Lower lobe of right lung (tissue), 2 donors: ENCODE data around the gene C1orf21. TPM values are rescaled to one million over a fixed set of nuclear protein-coding genes. Genes with fewer than 3 reads are reported as not detected.
A peak's percentile ranks its signal among the peaks of the same experiment; 100 is the strongest.

ENCODE experiments used
- ATAC-seq, 2 donors: fragments of 200-7000 bp; cut with Tn5 transposase; one replicate each; pipeline ENCODE4 v1.9.1; 2020 to 2022; ENCODE audit warnings: mild to moderate bottlenecking in 2 of 2, moderate library complexity in 2 of 2
- DNase-seq: peaks from one replicate; pipeline ENCODE4 v3.0.0-alpha.2; 2020
- H3K27ac ChIP-seq: fragments of 200-600 bp; one replicate; pipeline ENCODE4 v1.8.0; 2022
- H3K27me3 ChIP-seq: fragments of 200-600 bp; one replicate; pipeline ENCODE4 v1.8.0; 2022; ENCODE audit warnings: low read depth
- H3K36me3 ChIP-seq: fragments of 200-600 bp; one replicate; pipeline ENCODE4 v1.8.0; 2022; ENCODE audit warnings: mild to moderate bottlenecking
- H3K4me1 ChIP-seq: fragments of 200-600 bp; one replicate; pipeline ENCODE4 v1.8.0; 2022
- H3K4me3 ChIP-seq: fragments of 200-600 bp; one replicate; pipeline ENCODE4 v1.8.0; 2022; ENCODE audit warnings: mild to moderate bottlenecking
- H3K9me3 ChIP-seq: fragments of 200-600 bp; one replicate; pipeline ENCODE4 v1.8.0; 2022
- intact Hi-C: fragments of 100-400 bp; cut with DNase I; formaldehyde crosslinking; loops from one replicate; pipeline ENCODE4 v1.11.0; 2022
- total RNA-seq: library from RNA; stranded (reverse); fragmentation: NEBNext Ultra II Directional; extraction: Animal tissue kit (Norgen Biotek cat#: 25700); gene quantifications from one replicate; pipeline ENCODE4 v1.2.1, GENCODE V29; 2021
- TF ChIP-seq, protein P1 (sequence below): fragments of 200-600 bp; IDR thresholded peaks from one replicate; pipeline ENCODE4 v1.8.0; 2022; ENCODE audit warnings: antibody characterized with exemption, mild to moderate bottlenecking
- donor health status: DM: no; HTN: yes; CAD: no; lungs with severe emphysema.

The C1orf21 gene
- total RNA-seq, 1 donor from 2014 or later, result 70.8 TPM

DNA sequence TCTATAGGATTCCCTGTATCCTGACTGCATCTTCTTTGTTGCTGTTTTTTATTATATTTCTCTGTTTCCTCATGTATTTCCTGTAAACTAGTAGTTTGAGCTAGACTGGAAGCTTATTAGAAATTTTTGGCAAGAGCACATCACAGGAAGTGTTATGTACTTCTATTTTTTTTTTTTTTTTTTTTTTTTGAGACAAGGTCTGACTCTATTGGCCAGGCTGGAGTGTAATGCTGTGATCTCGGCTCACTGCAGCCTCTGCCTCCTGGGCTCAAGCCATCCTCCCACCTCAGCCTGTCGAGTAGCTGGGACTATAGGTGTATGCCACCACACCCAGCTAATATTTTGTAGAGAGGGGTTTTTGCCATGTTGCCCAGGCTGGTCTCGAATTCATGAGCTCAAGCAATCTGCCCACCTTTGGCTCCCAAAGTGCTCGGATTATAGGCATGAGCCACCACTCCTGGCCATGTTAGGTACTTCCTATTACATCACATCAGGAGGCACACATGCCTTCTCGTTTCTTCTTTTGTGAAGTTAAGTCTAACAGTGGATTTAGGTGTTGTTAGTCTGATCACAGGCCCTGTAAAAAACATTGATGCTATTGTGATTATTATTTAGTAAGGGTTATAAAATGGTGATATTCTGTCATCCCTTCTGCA lies 12.5 kb downstream of the C1orf21 start:
- Histone ChIP-seq H3K4me1 (peaks cover 18% of the 10 kb centered on the region), H3K27me3 (no peaks in the 10 kb centered on the region), H3K4me3 (no peak overlapping the region), H3K27ac (peak overlapping the region; percentile 3), H3K9me3 (no peaks in the 10 kb centered on the region), H3K36me3 (no peaks in the 10 kb centered on the region)
- TF ChIP-seq, protein P1, sequence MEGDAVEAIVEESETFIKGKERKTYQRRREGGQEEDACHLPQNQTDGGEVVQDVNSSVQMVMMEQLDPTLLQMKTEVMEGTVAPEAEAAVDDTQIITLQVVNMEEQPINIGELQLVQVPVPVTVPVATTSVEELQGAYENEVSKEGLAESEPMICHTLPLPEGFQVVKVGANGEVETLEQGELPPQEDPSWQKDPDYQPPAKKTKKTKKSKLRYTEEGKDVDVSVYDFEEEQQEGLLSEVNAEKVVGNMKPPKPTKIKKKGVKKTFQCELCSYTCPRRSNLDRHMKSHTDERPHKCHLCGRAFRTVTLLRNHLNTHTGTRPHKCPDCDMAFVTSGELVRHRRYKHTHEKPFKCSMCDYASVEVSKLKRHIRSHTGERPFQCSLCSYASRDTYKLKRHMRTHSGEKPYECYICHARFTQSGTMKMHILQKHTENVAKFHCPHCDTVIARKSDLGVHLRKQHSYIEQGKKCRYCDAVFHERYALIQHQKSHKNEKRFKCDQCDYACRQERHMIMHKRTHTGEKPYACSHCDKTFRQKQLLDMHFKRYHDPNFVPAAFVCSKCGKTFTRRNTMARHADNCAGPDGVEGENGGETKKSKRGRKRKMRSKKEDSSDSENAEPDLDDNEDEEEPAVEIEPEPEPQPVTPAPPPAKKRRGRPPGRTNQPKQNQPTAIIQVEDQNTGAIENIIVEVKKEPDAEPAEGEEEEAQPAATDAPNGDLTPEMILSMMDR, result no peak
- intact Hi-C loops, result no loop called here
- ATAC-seq (peak; percentile 29 to 45), DNase-seq (no peak)

GRCh38 chr1:184403961-184404726 lies 17.3 kb downstream of the C1orf21 start:
- H3K4me3 ChIP-seq, result no peak overlapping the region
- H3K9me3 ChIP-seq, result no peaks in the 10 kb centered on the region
- DNase-seq (no peak), ATAC-seq (peak; percentile 81 to 85)
- peak overlapping the region; percentile 64 for H3K27ac ChIP-seq
- no peaks in the 10 kb centered on the region for H3K27me3 ChIP-seq
- TF ChIP-seq, protein P1, result no peak
- H3K36me3 ChIP-seq, result no peaks in the 10 kb centered on the region
- peaks cover 44% of the 10 kb centered on the region for H3K4me1 ChIP-seq
- intact Hi-C loops, result no loop called here

DNA sequence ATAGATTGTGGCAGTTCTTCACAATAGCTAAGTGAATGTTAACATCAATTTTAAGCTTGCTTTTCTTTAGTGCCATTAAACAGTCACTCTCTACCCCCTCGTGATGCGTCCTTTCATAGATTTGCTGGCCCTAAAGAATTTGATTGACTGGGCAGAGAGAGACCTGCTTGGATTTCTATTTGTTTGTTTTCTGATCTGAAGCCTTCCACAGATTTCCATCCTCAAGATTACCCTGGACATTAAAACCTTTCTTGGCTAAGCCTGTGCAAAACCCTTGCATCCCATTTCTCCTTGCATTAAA lies 17.8 kb downstream of the C1orf21 start:
- Histone ChIP-seq H3K36me3 (no peaks in the 10 kb centered on the region), H3K4me3 (no peak overlapping the region), H3K9me3 (no peaks in the 10 kb centered on the region), H3K27ac (peak overlapping the region; percentile 64), H3K27me3 (no peaks in the 10 kb centered on the region), H3K4me1 (peaks cover 46% of the 10 kb centered on the region)
- ATAC-seq (no peak), DNase-seq (no peak)
- intact Hi-C loops, result no loop called here
- TF ChIP-seq, protein P1, result no peak

GRCh38 chr1:184405094-184405800 lies 18.4 kb downstream of the C1orf21 start:
- Histone ChIP-seq H3K27me3 (no peaks in the 10 kb centered on the region), H3K9me3 (no peaks in the 10 kb centered on the region), H3K36me3 (no peaks in the 10 kb centered on the region), H3K4me1 (peaks cover 46% of the 10 kb centered on the region), H3K4me3 (no peak overlapping the region), H3K27ac (peak overlapping the region; percentile 64)
- TF ChIP-seq, protein P1, result no peak
- intact Hi-C loops, result no loop called here
- DNase-seq, result no peak
- ATAC-seq, result no peak

- no peaks in the 10 kb centered on the region for H3K9me3 ChIP-seq
- H3K36me3 ChIP-seq, result no peaks in the 10 kb centered on the region
- no peak overlapping the region for H3K4me3 ChIP-seq
- TF ChIP-seq, protein P1, result no peak
- H3K27ac ChIP-seq, result peak overlapping the region; percentile 64
- H3K4me1 ChIP-seq, result peaks cover 46% of the 10 kb centered on the region
- DNase-seq (no peak), ATAC-seq (no peak)
- no peaks in the 10 kb centered on the region for H3K27me3 ChIP-seq
- intact Hi-C loops, result no loop called here
Observed at GRCh38 chr1:184405801-184406142, 18.9 kb downstream of the C1orf21 start.
